Measurements from ENCODE around the gene C2CD3. TPM values are rescaled to one million over a fixed set of nuclear protein-coding genes. Genes with fewer than 3 reads are reported as not detected.
"Not testable (repeated sequence)": the region's sequence is repeated elsewhere in the genome, so short reads cannot be mapped to it uniquely, and the experiment has no call there.

The C2CD3 gene
- total RNA-seq, 1 experiment from 2014 or later: 16.1 TPM

- DNase-seq (ENCODE audit: low read depth): not testable (repeated sequence)
Measured at GRCh38 chr11:74065534-74065933, 105.3 kb downstream of the C2CD3 start.

DNA sequence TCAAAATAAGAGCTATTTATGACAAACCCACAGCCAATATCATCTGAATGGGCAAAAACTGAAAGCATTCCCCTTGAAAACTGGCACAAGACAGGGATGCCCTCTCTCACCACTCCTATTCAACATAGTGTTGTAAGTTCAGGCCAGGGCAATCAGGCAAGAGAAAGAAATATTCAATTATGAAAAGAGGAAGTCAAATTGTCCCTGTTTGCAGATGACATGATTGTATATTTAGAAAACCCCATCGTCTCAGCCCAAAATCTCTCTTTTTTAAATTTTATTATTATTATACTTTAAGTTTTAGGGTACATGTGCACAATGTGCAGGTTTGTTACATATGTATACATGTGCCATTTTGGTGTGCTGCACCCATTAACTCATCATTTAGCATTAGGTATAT lies 107.2 kb downstream of the C2CD3 start:
- DNase-seq (ENCODE audit: low read depth): not testable (repeated sequence)

GRCh38 chr11:74061599-74061998 lies 109.2 kb downstream of the C2CD3 start:
- not testable (repeated sequence) for DNase-seq (ENCODE audit: low read depth)

DNA sequence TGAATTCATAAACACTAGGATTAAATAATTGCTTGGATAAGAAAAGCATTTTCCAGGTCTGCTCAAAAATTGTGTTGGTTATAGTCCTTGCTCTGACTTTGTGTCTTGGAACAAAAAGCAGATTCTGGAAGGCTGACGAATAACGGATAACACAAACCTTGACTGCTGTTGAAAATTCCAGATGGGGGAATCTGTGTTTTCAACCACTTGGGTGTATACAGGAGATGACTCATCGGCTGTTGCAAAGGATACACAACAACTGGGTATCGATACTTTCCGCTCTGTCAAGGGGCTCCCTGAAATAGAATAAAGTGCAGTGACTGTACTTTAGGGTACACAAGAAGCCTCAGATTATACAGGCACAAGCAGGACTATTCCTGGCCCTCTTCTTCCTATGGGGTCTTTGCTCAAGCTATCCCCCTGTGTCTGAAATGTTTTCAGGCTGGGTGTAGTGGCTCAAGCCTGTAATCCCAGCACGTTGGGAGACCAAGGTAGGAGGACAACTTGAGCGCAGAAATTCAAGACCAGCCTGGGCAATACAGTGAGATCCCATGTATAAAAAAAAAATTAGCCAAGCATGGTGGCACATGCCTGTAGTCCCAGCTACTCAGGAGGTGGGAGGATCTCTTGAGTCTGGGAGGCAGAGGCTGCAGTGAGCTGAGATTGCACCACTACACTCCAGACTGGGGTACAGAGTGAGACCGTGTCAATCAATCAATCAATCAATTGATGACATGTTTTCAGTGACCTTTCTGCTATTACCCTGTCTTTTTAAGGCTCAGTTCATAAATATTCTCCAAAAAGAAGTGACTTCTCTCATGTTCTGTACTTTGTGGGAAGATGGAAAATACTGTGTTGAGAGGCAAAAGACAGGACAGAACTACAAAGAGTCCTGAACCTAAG lies 113.3 kb downstream of the C2CD3 start:
- DNase-seq (ENCODE audit: low read depth): peak; percentile 41

DNA sequence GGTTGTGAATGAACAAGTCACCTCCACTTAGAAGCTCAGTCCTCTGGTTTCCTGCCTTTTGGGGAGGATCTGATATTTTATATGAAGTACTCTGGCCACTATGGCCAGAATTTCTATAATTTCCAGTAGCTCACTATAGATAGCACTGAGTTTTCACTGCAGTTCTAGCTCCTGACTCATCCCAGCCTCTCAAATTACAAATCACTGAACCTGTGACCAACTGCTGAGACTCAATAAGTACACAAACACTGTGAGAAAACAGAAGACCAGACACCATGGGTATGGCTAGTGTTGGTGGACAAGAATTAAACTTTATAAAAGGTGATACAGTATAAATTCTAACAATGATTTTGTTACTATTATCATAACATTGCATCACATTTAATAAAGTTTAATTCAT lies 114.9 kb downstream of the C2CD3 start:
- peak; percentile 10 for DNase-seq (ENCODE audit: low read depth)

DNA sequence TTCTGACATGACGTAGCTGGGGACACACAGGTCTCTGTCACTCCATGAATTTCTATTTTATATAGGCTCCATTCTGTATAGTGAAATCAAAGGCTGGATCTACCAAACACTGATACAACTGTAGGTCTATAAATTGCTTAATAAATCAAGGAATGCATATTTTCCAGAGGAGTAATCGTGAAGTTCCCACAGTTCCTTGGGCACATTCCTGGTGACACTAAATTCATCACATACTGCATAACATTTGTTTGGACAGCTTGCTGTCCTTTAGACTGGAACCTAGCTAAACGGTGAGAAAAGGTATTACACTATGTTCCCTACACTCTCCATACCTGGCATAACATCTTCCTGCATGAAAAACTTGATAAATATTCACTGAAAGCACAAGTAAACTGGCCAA lies 120.3 kb downstream of the C2CD3 start:
- no peak for DNase-seq (ENCODE audit: low read depth)

DNA sequence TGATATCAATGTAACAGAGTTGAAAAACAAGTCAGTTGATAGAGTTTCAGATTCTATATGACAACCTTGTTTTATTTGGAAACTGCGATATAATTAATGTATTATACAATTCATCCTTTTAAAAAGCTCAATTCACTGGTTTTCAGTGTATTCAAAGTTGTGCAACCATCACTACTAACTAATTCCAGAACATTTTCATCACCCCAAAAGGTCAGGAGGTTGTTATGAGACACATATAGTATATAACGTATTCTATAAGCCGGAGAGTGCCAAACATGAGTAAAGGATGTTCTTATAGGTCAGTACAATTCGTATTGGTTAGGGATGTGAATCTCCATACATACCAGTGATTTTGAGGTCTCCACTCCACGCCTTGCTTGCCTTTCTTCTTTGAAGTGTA lies 121.8 kb downstream of the C2CD3 start:
- no peak for DNase-seq (ENCODE audit: low read depth)

- no peak for DNase-seq (ENCODE audit: low read depth)
Measured at GRCh38 chr11:74044538-74044937, 126.3 kb downstream of the C2CD3 start.

- DNase-seq (ENCODE audit: low read depth): no peak
Measured at GRCh38 chr11:74043450-74043849, 127.4 kb downstream of the C2CD3 start.

DNA sequence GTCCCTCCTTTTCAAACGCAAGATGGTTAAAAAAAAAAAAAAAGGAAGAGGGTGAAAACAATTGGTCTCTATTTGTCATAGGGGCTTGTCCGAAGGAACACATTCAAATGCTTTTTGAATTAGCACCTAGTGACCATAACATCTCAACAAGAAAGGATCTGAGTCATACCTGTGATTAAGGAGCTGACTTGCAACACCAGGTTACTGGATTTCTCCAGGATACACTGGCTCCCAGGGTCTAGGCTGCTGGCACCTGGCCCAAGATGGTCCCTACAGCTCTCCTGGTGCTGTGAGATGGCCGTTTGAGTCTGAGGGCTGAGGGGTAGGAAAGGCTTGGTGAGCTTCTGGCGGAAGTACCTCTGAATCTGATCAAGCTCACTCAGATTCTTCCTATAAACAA lies 133.5 kb downstream of the C2CD3 start:
- DNase-seq (ENCODE audit: low read depth): no peak

GRCh38 chr11:74035264-74035663 lies 135.5 kb downstream of the C2CD3 start:
- no peak for DNase-seq (ENCODE audit: low read depth)

- DNase-seq (ENCODE audit: low read depth): no peak
Measured at GRCh38 chr11:74033046-74033445, 137.8 kb downstream of the C2CD3 start.

GRCh38 chr11:74030723-74031676 lies 139.8 kb downstream of the C2CD3 start:
- no peak for DNase-seq (ENCODE audit: low read depth)

DNA sequence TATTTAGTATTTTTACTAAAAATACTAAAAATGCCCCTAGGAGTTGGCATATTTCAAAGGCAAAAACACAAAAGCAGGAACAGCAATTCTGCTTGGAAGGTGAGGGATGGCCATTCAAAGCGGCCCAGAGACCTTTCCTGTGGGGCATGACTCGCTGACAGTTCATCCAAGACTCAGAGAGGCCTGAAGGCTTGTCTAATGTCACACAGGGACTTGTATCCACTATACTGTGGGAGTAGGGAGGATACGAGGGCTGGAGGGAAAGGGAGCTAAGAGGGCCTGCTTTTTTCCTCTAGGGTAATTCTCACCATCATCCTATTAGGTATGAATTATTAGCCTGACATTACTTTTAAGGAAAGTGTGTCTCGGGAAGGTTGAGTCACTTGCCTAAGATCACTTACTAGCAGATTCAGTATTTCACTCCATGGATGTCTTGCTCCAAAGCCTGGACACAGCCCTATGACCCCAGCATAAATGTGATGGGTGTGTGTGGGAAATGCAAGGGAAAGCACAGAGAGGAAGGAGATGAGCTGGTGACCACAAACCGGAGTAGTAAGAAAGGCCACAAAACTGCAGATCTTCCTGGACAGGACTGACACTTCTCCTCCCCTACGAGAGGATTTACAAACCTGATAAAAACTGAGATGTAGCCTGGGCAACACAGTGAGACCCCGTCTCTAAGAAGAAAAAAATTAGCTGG lies 145.2 kb downstream of the C2CD3 start:
- peak; percentile 72 for DNase-seq (ENCODE audit: low read depth)

DNA sequence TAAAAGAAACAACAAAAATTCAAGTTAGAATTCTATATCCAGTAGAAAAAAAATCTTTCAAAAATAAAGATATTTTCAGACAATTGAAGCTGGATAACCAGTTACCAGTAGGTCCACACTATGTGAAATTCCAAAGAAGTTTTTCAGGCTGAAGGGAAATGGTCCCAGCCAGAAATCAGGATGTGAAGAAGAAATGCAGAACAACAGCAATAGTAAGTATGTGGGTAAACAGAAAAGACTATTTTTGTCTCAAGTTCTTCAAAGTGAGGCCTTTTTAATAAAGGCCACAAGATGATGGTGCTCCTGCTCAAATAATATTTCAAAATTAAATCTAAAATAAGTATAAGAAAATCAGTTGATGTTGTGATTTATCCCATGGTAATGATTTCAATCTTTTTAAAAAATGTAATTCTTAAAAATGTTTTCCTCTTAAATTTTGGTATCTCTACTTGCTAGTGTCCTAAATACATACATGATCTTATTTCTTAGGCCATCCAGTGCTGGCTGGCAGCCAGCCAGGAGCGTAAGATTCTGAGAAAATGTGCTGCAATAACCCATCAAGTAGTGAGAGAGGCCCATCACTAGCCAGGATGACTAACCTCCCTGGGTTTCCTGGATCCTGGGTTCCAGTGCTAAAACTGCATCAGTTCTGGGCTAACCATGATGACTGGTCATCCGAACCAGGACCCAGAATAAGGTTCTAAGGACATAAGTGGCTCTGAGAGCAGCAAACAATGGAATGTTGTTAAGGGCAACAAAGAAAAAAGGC lies 146.4 kb downstream of the C2CD3 start:
- peak; percentile 70 for DNase-seq (ENCODE audit: low read depth)

DNA sequence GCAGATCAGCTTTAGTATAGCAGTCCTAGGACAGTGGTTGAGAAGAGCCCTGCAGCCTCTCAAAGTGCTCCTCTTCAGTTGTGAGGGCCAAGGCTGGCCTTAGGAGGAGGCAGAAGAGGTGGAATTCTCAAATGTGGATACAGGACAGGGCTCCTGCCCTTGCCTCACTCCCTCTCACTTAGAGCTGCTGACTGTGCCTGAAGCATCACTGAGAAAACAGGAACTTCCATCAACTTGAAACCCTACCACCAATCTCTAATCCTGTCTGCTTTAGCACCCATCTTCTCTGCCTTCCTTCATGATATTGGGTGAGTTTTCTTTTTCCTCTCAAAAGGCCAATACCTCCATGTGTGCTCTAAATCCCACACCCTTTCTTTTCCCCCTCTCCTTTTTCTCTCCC lies 147.5 kb downstream of the C2CD3 start:
- DNase-seq (ENCODE audit: low read depth): no peak

DNA sequence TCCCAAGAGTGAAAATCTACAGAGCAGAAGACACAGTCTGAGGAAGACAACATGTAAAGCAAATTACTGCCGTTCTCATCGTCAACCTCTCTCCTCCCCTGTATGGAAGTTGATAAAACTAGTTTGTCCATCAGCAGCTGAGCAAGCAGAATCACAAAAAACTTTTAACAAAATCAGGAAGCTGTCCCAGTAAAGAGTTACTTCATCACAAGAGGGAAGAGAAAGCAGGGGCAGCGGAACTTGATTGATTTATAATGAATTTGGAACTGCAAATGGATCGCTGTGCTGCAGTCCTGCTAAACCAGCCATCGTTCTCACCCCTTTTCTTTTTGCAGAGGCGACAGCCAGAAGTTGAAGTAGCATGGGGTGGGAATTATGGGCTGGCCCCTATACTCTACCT lies 148.3 kb downstream of the C2CD3 start:
- no peak for DNase-seq (ENCODE audit: low read depth)

DNA sequence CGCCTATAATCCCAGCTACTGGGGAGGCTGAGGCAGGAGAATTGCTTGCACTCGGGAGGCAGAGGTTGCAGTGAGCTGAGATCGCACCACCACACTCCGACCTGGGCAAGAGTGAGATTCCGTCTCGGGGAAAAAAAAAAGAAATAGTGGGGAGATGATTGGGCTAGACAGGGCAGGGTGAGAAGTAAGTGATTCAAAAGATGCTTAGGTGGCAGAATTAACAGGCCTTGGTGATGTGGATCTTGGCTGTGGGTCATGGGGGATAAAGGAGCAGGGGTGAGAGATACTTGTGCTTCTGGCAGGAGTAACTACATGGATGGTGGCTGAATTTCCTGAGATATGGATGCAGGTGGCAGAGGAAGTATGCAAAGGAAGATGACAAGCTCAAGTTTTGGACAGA lies 148.8 kb downstream of the C2CD3 start:
- no peak for DNase-seq (ENCODE audit: low read depth)

DNA sequence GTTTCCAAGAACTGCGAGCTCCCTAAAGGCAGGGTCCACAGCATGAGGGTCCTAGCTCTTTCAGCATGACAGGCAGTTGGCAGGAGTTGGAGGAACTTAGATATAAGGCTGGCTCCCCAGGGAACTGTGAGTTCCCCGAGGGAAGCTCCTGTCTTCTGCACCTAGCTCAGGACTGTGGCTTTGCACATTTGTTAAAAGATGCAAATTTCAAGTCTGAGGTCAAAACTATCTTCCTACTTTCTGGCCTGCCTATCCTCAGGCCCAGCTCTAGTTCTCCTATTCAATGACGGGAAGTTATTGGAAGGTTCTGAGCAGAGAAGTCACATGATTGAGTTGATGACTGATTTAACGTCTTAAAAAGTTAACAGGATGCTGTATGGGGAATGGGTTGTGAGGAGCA lies 150.3 kb downstream of the C2CD3 start:
- no peak for DNase-seq (ENCODE audit: low read depth)

GRCh38 chr11:74019860-74020259 lies 150.9 kb downstream of the C2CD3 start:
- no peak for DNase-seq (ENCODE audit: low read depth)

- DNase-seq (ENCODE audit: low read depth): no peak
Measured at GRCh38 chr11:74019104-74019738, 151.6 kb downstream of the C2CD3 start.
